Retinal pigment epithelial cell (primary cell): Measurements from ENCODE around the gene SUMF1.

Source experiments
- DNase-seq: peaks from one replicate; pipeline ENCODE4 v3.0.0-alpha.2; 2010; ENCODE audit warnings: low read depth
- H3K4me3 ChIP-seq: 2 replicates; pipeline ENCODE4 v1.5.1; 2011; ENCODE audit warnings: mild to moderate bottlenecking, low read length, control low read depth, moderate library complexity
- TF ChIP-seq, protein P1 (sequence below): conservative IDR thresholded peaks from 2 replicates; pipeline ENCODE4 v1.5.1; 2011; ENCODE audit warnings: low read depth, low read length, control low read depth, inconsistent platforms

Gene SUMF1

DNA sequence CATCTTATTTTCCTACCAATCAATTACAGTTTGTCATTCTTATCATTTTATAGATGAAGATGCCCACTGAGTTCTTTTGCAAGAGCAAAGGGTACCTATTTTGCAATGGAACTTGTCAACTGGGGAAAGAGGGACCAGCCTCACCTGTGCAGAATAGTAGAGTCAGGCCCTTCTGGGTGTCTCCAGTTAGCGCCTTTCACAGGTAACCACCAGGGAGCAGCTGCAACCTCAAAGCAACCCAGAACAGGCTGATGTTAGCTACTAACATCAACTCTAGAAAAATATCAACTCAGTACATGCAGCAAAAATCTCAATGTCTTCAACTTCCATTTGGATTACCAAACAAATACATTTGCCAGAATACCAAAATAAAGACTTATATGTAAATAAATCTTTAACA, 47.1 kb downstream of the SUMF1 start:
- TF ChIP-seq, protein P1, sequence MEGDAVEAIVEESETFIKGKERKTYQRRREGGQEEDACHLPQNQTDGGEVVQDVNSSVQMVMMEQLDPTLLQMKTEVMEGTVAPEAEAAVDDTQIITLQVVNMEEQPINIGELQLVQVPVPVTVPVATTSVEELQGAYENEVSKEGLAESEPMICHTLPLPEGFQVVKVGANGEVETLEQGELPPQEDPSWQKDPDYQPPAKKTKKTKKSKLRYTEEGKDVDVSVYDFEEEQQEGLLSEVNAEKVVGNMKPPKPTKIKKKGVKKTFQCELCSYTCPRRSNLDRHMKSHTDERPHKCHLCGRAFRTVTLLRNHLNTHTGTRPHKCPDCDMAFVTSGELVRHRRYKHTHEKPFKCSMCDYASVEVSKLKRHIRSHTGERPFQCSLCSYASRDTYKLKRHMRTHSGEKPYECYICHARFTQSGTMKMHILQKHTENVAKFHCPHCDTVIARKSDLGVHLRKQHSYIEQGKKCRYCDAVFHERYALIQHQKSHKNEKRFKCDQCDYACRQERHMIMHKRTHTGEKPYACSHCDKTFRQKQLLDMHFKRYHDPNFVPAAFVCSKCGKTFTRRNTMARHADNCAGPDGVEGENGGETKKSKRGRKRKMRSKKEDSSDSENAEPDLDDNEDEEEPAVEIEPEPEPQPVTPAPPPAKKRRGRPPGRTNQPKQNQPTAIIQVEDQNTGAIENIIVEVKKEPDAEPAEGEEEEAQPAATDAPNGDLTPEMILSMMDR, result no peak
- DNase-seq, result no peak
- no peak overlapping the region for H3K4me3 ChIP-seq

- no peak for DNase-seq
- no peak overlapping the region for H3K4me3 ChIP-seq
- TF ChIP-seq, protein P1, result no peak
Observed at GRCh38 chr3:4419386-4419785, 47.7 kb downstream of the SUMF1 start.

DNA sequence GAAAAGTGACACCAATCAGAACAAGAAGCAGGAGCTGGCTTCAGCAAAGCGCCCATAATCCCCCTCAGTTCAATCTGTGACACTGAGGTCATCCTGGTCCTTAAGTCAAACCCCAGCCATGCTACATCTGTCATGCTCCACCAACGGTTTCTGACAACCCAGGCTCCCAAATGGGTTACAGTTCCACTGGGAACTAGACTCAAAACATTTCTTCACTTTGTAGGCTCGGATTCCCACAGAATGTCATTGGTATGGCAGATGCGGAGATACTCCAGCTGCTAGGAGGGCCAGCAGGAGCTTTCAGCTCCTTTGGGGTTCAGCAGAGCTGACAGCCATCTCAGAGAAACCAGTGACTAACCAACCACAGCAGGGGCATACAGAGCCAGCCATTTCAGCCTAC, 48.9 kb downstream of the SUMF1 start:
- no peak for DNase-seq
- TF ChIP-seq, protein P1, result no peak
- H3K4me3 ChIP-seq, result no peak overlapping the region

- TF ChIP-seq, protein P1, result no peak
- DNase-seq, result peak; percentile 48
- H3K4me3 ChIP-seq, result no peak overlapping the region
Observed at GRCh38 chr3:4417449-4417848, 49.6 kb downstream of the SUMF1 start.

- TF ChIP-seq, protein P1, result peak; percentile 3
- no peak overlapping the region for H3K4me3 ChIP-seq
- peak; percentile 67 for DNase-seq
Observed at GRCh38 chr3:4416961-4417360, 50.1 kb downstream of the SUMF1 start.

GRCh38 chr3:4416427-4416945, 50.6 kb downstream of the SUMF1 start:
- DNase-seq, result no peak
- TF ChIP-seq, protein P1, result no peak
- H3K4me3 ChIP-seq, result no peak overlapping the region

- DNase-seq, result no peak
- no peak overlapping the region for H3K4me3 ChIP-seq
- TF ChIP-seq, protein P1, result no peak
Observed at GRCh38 chr3:4413467-4413866, 53.6 kb downstream of the SUMF1 start.
